GM21367 (cell line): ENCODE measurements around the gene COL12A1.
A peak's percentile ranks its signal among the peaks of the same experiment; 100 is the strongest.

Source experiments
- ATAC-seq: cut with Tn5 transposase; IDR thresholded peaks from one replicate; pipeline ENCODE4 v1.9.1; 2021; ENCODE audit not compliant: unreplicated experiment

Gene COL12A1

DNA sequence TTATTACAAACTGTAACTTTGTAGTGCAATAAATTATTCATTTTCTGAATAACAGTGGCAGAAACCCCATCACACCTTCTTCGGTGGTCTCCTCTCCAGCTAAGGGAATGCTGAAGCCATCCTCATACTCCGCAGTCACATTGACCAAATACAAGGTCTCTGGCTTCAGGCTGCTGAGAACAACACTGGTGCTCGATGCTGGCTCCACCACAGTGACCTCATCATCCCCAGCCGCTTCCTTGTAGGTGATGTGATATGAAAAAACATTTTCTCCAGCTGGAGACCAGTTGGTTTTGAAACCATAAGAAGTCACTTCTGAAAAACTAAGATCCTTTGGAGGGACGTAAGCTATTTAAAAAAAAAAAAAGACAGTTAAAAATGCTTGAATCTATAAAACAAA lies 25.0 kb downstream of the COL12A1 start:
- ATAC-seq = no peak

- no peak for ATAC-seq
Observed at GRCh38 chr6:75178757-75179156, 27.1 kb downstream of the COL12A1 start.

- ATAC-seq = no peak
Observed at GRCh38 chr6:75176076-75176582, 29.7 kb downstream of the COL12A1 start.

DNA sequence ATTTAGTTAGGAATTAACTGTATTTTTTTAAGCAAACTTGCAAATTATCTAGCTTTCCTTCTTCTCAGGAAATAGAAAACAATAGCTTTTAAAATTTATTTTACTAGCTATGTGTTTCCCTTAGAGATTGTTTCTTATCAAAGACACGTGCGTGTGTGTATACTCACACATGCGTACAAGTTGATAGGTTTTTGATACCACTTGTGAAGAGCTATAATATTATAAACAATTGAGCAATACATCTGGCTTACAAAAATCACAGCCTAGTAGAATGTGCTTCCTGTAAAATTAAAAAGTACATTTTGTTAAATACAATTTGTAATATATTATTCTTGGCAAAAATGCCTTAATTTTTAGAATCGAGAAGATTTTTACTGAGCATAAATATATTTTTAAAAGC lies 33.9 kb downstream of the COL12A1 start:
- ATAC-seq = no peak

DNA sequence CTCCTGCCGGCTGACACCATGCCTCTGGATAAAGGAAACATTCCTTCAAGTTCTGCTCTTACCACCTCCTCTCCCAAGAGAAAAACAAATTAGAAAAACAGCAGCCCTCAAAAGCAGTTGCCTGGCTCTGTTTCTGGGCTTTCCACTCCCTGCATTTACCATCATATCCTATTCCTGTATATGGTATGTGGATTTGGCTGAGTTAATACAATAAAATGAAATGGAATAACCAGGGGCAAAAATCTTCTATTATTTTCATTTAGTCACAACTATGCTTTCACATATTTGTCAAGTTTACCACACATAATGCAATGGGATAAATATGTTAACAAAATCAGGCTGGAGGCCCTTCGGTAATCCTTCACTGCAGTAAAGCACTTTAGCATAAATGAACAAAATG lies 34.3 kb downstream of the COL12A1 start:
- ATAC-seq = no peak

DNA sequence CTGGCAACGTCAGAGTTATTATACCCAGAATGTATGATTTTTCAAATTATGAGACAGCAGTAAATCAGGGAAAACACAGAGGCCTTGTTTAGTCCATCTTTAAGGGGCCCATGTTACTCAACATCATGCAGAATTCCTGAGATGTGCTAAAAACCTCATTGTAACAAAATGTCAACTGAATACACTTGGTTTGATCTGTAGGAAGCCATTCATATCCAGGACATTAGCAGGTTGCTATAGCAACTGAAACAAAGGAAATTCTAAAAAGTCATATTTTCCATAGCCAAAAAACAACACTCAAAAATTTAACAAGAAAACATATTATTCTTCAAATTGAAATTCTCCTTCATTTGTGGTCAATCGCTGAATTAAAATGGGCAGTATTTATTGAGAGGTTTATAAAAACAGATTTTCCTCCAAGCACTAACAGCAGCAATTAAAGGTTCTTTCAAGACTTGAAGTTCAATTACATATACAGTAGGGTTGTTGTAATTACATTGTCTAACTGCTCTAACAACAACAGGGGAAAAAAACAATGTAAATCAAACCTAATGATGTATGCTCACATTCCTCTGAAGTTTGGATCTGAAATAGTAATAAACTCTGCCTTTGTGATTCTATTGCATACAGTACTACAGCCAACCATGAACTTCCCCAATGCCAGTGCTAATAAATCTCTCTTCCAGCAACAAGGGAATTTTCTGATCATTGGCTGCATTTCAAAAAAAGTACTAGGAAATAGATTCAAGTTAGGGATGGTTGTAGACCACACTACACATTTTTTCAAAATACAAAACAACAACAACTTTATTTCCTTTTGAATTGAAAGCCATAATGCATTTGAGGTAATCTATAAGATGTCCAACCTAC lies 34.9 kb downstream of the COL12A1 start:
- ATAC-seq = no peak

- no peak for ATAC-seq
Observed at GRCh38 chr6:75169689-75170586, 35.9 kb downstream of the COL12A1 start.

GRCh38 chr6:75167851-75168250 lies 38.0 kb downstream of the COL12A1 start:
- ATAC-seq = no peak

- ATAC-seq = no peak
Observed at GRCh38 chr6:75167325-75167724, 38.5 kb downstream of the COL12A1 start.

GRCh38 chr6:75166773-75167172 lies 39.1 kb downstream of the COL12A1 start:
- ATAC-seq = no peak

DNA sequence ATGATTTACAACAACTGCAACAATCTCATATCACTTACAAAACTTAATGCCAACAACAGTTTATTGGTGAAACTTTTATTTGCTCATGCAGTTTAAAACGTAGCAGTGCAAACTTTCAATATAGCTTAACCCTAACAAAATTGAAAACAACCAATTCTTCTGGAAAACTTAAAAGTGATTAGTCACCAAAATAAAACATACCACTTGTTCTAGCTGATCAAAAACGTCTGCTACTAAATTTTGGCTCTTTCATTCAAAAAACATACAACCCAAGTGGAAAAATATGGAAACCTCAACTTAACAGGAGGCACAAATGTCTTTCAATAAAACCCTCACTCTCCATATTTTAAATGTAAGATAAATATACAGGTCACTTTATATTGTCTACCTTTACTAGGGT lies 39.6 kb downstream of the COL12A1 start:
- no peak for ATAC-seq

DNA sequence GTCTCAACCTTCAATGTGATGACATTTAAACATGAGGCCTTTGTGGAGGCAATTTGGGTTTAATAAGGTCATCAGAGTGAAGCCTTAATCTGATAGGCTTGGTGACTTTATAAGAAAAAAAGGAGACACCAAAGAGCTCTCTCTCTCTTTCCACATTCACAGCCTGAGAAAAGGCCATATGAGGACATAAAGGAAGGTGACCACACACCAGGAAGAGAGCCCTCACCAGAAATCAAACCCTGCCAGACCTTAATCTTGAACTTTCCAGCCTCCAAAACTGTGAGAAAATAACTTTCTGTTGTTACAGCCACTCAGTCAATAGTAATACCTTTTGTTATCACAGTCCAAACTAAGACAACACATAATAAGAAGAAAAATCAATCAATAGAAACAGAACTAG lies 47.7 kb downstream of the COL12A1 start:
- ATAC-seq = no peak

GRCh38 chr6:75157336-75157735 lies 48.5 kb downstream of the COL12A1 start:
- no peak for ATAC-seq

GRCh38 chr6:75156186-75156878 lies 49.5 kb downstream of the COL12A1 start:
- ATAC-seq = no peak

DNA sequence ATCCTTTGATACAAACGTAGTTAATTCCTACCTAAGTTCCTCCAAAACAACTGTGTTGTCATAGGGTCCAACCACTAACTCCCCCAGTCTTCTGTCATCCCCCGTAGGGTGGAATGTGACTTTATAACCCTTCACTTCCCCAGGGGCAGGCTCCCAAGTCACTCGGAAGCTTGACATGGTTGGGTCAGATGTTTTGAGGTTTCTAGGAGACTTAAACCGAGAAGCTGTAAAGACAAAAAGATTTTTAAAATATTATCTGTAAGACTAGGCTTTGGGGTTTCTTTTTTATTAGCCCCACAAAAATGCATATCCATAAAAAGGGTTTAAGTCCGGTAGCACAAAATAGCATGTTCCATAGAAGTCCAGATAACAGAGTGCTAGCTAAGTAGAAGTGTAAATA lies 50.2 kb downstream of the COL12A1 start:
- ATAC-seq = no peak

DNA sequence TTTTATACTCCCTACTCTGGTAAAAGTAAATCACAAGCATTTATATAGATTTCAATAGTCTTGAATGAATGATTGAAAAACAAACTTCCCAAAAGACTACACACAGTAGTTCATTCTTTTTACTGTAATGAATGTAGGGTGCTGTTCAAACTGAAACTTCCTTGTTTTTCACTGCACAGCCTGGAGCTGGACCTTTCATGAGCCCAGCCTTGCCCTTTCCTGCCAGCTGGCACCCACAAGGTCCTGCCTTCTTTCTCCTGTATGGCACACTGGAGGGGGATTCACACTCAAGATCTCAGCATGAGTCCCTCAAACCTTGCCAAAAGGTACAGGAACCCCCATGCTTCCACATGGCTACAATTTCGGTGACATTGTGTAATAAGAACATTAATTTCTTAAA lies 50.9 kb downstream of the COL12A1 start:
- no peak for ATAC-seq

- no peak for ATAC-seq
Observed at GRCh38 chr6:75150685-75151412, 55.0 kb downstream of the COL12A1 start.

DNA sequence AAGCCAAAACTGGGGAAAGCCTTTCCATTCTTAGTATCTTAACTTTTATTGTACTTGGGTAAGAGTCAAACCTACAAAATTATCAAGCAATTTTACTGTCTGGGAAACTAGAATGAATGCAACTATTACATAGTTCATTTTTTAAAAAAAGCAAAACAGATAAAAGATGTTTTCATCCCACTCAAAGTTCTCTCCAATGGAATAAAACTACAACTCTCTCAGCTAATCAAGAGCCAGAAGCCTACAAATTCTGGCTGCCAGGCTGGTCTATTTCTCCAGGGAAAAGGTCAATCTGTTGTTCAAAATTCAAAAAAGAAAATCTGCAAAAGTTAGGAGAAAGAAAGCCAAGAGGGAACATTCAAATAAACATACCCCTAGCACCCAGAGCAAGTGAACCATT lies 56.2 kb downstream of the COL12A1 start:
- no peak for ATAC-seq

- ATAC-seq = no peak
Observed at GRCh38 chr6:75149240-75149639, 56.6 kb downstream of the COL12A1 start.

DNA sequence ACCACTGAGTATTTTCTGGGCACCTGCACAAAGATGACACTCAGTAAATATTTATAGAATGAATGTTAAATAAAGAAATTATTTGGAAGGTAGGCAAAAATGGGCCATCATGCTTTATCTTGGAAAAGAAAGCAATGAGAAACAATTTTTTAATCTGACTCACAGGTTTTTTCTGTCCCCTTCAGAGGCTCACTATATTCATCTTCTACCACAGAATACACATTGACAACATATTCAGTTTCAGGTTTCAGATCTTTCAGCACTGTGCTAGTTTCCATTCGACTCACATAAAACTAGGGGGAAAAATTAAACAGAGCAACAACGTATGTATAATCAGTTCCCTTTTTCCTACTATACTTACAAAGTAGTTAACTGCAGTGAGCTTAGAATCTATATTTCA lies 58.3 kb downstream of the COL12A1 start:
- peak; percentile 97 for ATAC-seq

DNA sequence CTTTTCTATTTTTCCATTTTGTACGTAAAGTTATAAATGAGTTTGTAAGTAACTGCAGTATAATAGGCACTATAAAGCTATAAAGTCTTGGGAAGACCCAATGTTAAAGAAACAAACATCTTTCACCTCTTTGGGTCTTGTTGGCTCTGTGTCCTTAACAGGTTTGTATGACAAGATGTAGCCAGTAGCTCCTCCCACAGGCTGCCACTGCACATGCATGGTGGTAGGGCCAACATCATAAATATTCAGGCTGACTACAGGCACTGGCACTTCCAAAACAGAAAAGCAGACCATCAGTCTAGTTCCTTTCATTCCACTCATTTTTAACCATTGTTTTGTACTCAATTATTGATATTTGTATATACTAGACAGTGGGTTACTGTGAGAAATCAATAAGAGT lies 59.9 kb downstream of the COL12A1 start:
- ATAC-seq = no peak
